ENCODE measurements around the gene ARMH2. TPM values are rescaled to one million over a fixed set of nuclear protein-coding genes. Genes with fewer than 3 reads are reported as not detected.
A peak's percentile ranks its signal among the peaks of the same experiment; 100 is the strongest.

The ARMH2 gene
- total and polyA plus RNA-seq, 9 of the 15 experiments (the other 6 are each of a cell fraction or from before 2014, with no cell fraction given): not detected

- no peak for TF ChIP-seq NR0B1 (IDR thresholded peaks at IDR 0.05; ENCODE audit: partially characterized antibody)
- TF ChIP-seq FOXP1 (CRISPR knock-in tag; IDR thresholded peaks at IDR 0.05): no peak
- TF ChIP-seq FOXP4 (CRISPR knock-in tag; IDR thresholded peaks at IDR 0.05; ENCODE audit: borderline replicate concordance): no peak
- no peak for TF ChIP-seq TCF3 (CRISPR knock-in tag; IDR thresholded peaks at IDR 0.05)
- TF ChIP-seq NBN (IDR thresholded peaks at IDR 0.05; ENCODE audit: low read depth): no peak
- TF ChIP-seq RBFOX2 (IDR thresholded peaks at IDR 0.05; ENCODE audit: low read depth, low read length): no peak
- TF ChIP-seq KDM4B (IDR thresholded peaks at IDR 0.05; ENCODE audit: borderline replicate concordance in 2 of 2, low read depth in 1 of 2): no peak
- no peak for TF ChIP-seq RAD21 (CRISPR knock-in tag; conservative IDR thresholded peaks at IDR 0.05 in 1 of 2, IDR thresholded peaks at IDR 0.05 in 1 of 2)
- TF ChIP-seq ZNF133 (CRISPR knock-in tag; IDR thresholded peaks at IDR 0.05): no peak
- TF ChIP-seq ZC3H11A (IDR thresholded peaks at IDR 0.05; ENCODE audit: low read depth, low read length): no peak
- no peak for TF ChIP-seq MEF2A (IDR thresholded peaks at IDR 0.05; ENCODE audit: control insufficient read depth, low read depth, low read length)
- TF ChIP-seq TRIM25 (IDR thresholded peaks at IDR 0.05; ENCODE audit: borderline replicate concordance): no peak
- no peak for TF ChIP-seq BACH1 (tag; IDR thresholded peaks at IDR 0.05)
- no peak for TF ChIP-seq CREBBP (IDR thresholded peaks at IDR 0.05; ENCODE audit: low read depth, low read length)
- no peak for TF ChIP-seq ATF7 (IDR thresholded peaks at IDR 0.05)
- no peak for TF ChIP-seq PPARD (CRISPR knock-in tag; IDR thresholded peaks at IDR 0.05)
- TF ChIP-seq SMAD3 (CRISPR knock-in tag; conservative IDR thresholded peaks at IDR 0.05): no peak
- no peak for TF ChIP-seq MEIS2 (IDR thresholded peaks at IDR 0.05; ENCODE audit: partially characterized antibody)
- no peak for TF ChIP-seq KDM5B (IDR thresholded peaks at IDR 0.05; ENCODE audit: insufficient replicate concordance, low read depth, low read length)
- no peak for TF ChIP-seq MYC (IDR thresholded peaks at IDR 0.05; ENCODE audit: low read depth, low read length)
- TF ChIP-seq MYC (CRISPR knock-in tag; IDR thresholded peaks at IDR 0.05; ENCODE audit: borderline replicate concordance, low read depth): no peak
- TF ChIP-seq ZNF740 (CRISPR knock-in tag; IDR thresholded peaks at IDR 0.05): no peak
- TF ChIP-seq ZNF740 (tag; IDR thresholded peaks at IDR 0.05): peak in 1 of 2 experiments; percentile 84; a peak in 2 of 4 replicates
These were observed 39.0 kb downstream of the ARMH2 start (continued) for GRCh38 chr6:24759718-24760117.

All from K562 (cell line).